H9 (cell line): ENCODE results near the gene TMEM174. TPM values are rescaled to one million over a fixed set of nuclear protein-coding genes. Genes with fewer than 3 reads are reported as not detected.

Experiments used
- DNase-seq: peaks from one replicate; pipeline ENCODE4 v3.0.0-alpha.2; 2017
- H2AFZ ChIP-seq: one replicate; pipeline ENCODE4 v1.6.1; 2013; ENCODE audit warnings: mild to moderate bottlenecking, low read length, control low read depth, moderate library complexity
- H2AK5ac ChIP-seq: 2 replicates; pipeline ENCODE4 v1.6.1; 2013; ENCODE audit warnings: low read length, control low read depth, mixed read lengths; ENCODE audit not compliant: insufficient read length
- H2BK120ac ChIP-seq: one replicate; pipeline ENCODE4 v1.6.1; 2013; ENCODE audit warnings: low read depth, mild to moderate bottlenecking, low read length, control low read depth, inconsistent platforms; ENCODE audit not compliant: poor library complexity, severe bottlenecking
- H2BK12ac ChIP-seq: 2 replicates; pipeline ENCODE4 v1.6.1; 2013; ENCODE audit warnings: low read length, control low read depth, mixed read lengths, low read depth; ENCODE audit not compliant: insufficient read length
- H2BK15ac ChIP-seq: 2 replicates; pipeline ENCODE4 v1.6.1; 2013; ENCODE audit warnings: low read depth, low read length, control low read depth
- H2BK20ac ChIP-seq: one replicate; pipeline ENCODE4 v1.6.1; 2013; ENCODE audit warnings: low read depth, mild to moderate bottlenecking, low read length, control low read depth, inconsistent platforms; ENCODE audit not compliant: poor library complexity, severe bottlenecking
- H2BK5ac ChIP-seq: 2 replicates; pipeline ENCODE4 v1.6.1; 2013; ENCODE audit warnings: low read length, control low read depth, mixed read lengths; ENCODE audit not compliant: insufficient read length
- H3K14ac ChIP-seq: 2 replicates; pipeline ENCODE4 v1.6.1; 2013; ENCODE audit warnings: low read length, control low read depth; ENCODE audit not compliant: insufficient read depth
- H3K18ac ChIP-seq: 2 replicates; pipeline ENCODE4 v1.6.1; 2013; ENCODE audit warnings: low read depth, mild to moderate bottlenecking, mixed read lengths, low read length, control low read depth; ENCODE audit not compliant: insufficient read length
- H3K23ac ChIP-seq: 2 replicates; pipeline ENCODE4 v1.6.1; 2013; ENCODE audit warnings: low read length, control low read depth, mixed read lengths, low read depth; ENCODE audit not compliant: insufficient read length
- H3K23me2 ChIP-seq: 2 replicates; pipeline ENCODE4 v1.6.1; 2013; ENCODE audit warnings: low read depth, mild to moderate bottlenecking, mixed read lengths, low read length, control low read depth; ENCODE audit not compliant: insufficient read length, poor library complexity, severe bottlenecking
- H3K27ac ChIP-seq: 2 replicates; pipeline ENCODE4 v1.5.1; 2013; ENCODE audit warnings: low read length, control low read depth, mixed read lengths, low read depth; ENCODE audit not compliant: insufficient read length
- H3K27me3 ChIP-seq: 2 replicates; pipeline ENCODE4 v1.6.1; 2013; ENCODE audit warnings: low read length, control low read depth, inconsistent platforms; ENCODE audit not compliant: insufficient read depth
- H3K4ac ChIP-seq: 2 replicates; pipeline ENCODE4 v1.6.1; 2013; ENCODE audit warnings: low read depth, mild to moderate bottlenecking, control low read depth, inconsistent platforms, low read length, moderate library complexity
- H3K4me1 ChIP-seq: 2 replicates; pipeline ENCODE4 v1.6.1; 2013; ENCODE audit warnings: low read length, control low read depth, inconsistent platforms; ENCODE audit not compliant: insufficient read depth
- H3K4me2 ChIP-seq: 2 replicates; pipeline ENCODE4 v1.6.1; 2013; ENCODE audit warnings: low read length, control low read depth, mixed read lengths; ENCODE audit not compliant: insufficient read length, insufficient read depth
- H3K56ac ChIP-seq: 2 replicates; pipeline ENCODE4 v1.6.1; 2013; ENCODE audit warnings: low read depth, mild to moderate bottlenecking, mixed read lengths, low read length, control low read depth; ENCODE audit not compliant: insufficient read length
- H3K79me1 ChIP-seq: 2 replicates; pipeline ENCODE4 v1.6.1; 2013; ENCODE audit warnings: low read depth, mild to moderate bottlenecking, moderate library complexity, low read length, control low read depth, inconsistent platforms; ENCODE audit not compliant: insufficient read depth, poor library complexity, severe bottlenecking
- H3K79me2 ChIP-seq: 2 replicates; pipeline ENCODE4 v1.6.1; 2013; ENCODE audit warnings: low read length, control low read depth, inconsistent platforms; ENCODE audit not compliant: insufficient read depth
- H3K9ac ChIP-seq: 2 replicates; pipeline ENCODE4 v1.6.1; 2013; ENCODE audit warnings: low read length, control low read depth, mixed read lengths; ENCODE audit not compliant: insufficient read length; ENCODE audit errors: extremely low read depth
- H3K9me3 ChIP-seq: one replicate; pipeline ENCODE4 v1.6.1; 2013; ENCODE audit warnings: low read depth, low read length, inconsistent platforms; ENCODE audit not compliant: control insufficient read depth
- H3T11ph ChIP-seq: one replicate; pipeline ENCODE4 v1.6.1; 2013; ENCODE audit warnings: mild to moderate bottlenecking, low read length, control low read depth, inconsistent platforms
- H4K20me1 ChIP-seq: one replicate; pipeline ENCODE4 v1.6.1; 2013; ENCODE audit not compliant: control insufficient read depth, insufficient read length, insufficient read depth
- H4K5ac ChIP-seq: 2 replicates; pipeline ENCODE4 v1.6.1; 2013; ENCODE audit warnings: low read depth, mild to moderate bottlenecking, mixed read lengths, low read length, control low read depth; ENCODE audit not compliant: insufficient read length
- H4K8ac ChIP-seq: replicated peaks from 2 replicates; pipeline ENCODE4 v1.6.1; 2013; ENCODE audit warnings: low read length, control low read depth, mixed read lengths, low read depth; ENCODE audit not compliant: insufficient read length
- H4K91ac ChIP-seq: 2 replicates; pipeline ENCODE4 v1.6.1; 2013; ENCODE audit warnings: low read depth, mild to moderate bottlenecking, moderate library complexity, mixed read lengths, low read length, control low read depth; ENCODE audit not compliant: insufficient read length
- H3K27ac Mint-ChIP-seq, 3 experiments: 2 replicates in 2 of 3; 3 replicates in 1 of 3; pipeline ENCODE4 v1.8.0; 2020 to 2021; ENCODE audit warnings: mixed read lengths in 3 of 3, mild to moderate bottlenecking in 1 of 3, moderate library complexity in 1 of 3
- H3K27me3 Mint-ChIP-seq: 2 replicates; pipeline ENCODE4 v1.8.0; 2021; ENCODE audit warnings: low read depth, mild to moderate bottlenecking, moderate library complexity, mixed read lengths
- H3K36me3 Mint-ChIP-seq, 3 experiments: 2 replicates in 2 of 3; 3 replicates in 1 of 3; pipeline ENCODE4 v1.8.0; 2020 to 2021; ENCODE audit warnings: low read depth in 3 of 3, mixed read lengths in 3 of 3; ENCODE audit not compliant: insufficient read depth in 1 of 3
- H3K4me1 Mint-ChIP-seq, 2 experiments: 2 replicates each; pipeline ENCODE4 v1.8.0; 2020; ENCODE audit warnings: mixed read lengths in 2 of 2
- H3K4me3 Mint-ChIP-seq, 2 experiments: 2 replicates in 1 of 2; 3 replicates in 1 of 2; pipeline ENCODE4 v1.8.0; 2020 to 2021; ENCODE audit warnings: mild to moderate bottlenecking in 2 of 2, mixed read lengths in 2 of 2, moderate library complexity in 1 of 2
- H3K9me3 Mint-ChIP-seq, 2 experiments: 2 replicates in 1 of 2; 3 replicates in 1 of 2; pipeline ENCODE4 v1.8.0; 2020; ENCODE audit warnings: mild to moderate bottlenecking in 2 of 2, mixed read lengths in 2 of 2, moderate library complexity in 1 of 2
- WGBS: extraction: QIAGEN DNeasy Blood & Tissue Kit; methylation state at CpG from one replicate; pipeline ENCODE4 v1.1.7; 2013; ENCODE audit warnings: missing lambda C conversion rate, low lambda C conversion rate, mixed read lengths; ENCODE audit not compliant: insufficient read length; ENCODE audit errors: extremely low coverage; 5-methylcytosine and 5-hydroxymethylcytosine counted together
- total RNA-seq: library from RNA; stranded (reverse); gene quantifications from 2 replicates; pipeline ENCODE4 v1.2.1, GENCODE V29; 2021
- TF ChIP-seq, protein P1 (sequence below): fragments of 200-600 bp; sonication (generic); conservative IDR thresholded peaks from 3 replicates; pipeline ENCODE4 v1.8.0; 2021; ENCODE audit warnings: antibody characterized with exemption, mild to moderate bottlenecking

TMEM174 gene
- total RNA-seq, 1 experiment from 2014 or later = not detected

GRCh38 chr5:73174100-73174815, 1.3 kb downstream of the TMEM174 start:
- Histone ChIP-seq H2BK20ac (no peak overlapping the region), H4K20me1 (no peaks in the 10 kb centered on the region), H3K14ac (no peak overlapping the region), H3K4me1 (0 out of 2 replicates have a peak, but pooled peaks cover 3% of the 10 kb centered on the region), H2AFZ (no peak overlapping the region), H2BK12ac (no peak overlapping the region), H3K23me2 (no peaks in the 10 kb centered on the region), H3K27ac (no peak overlapping the region), H3K9ac (no peak overlapping the region), H3K79me2 (no peaks in the 10 kb centered on the region), H2AK5ac (no peak overlapping the region), H3K18ac (no peak overlapping the region), H3T11ph (no peak overlapping the region), H2BK5ac (no peak overlapping the region), H3K4ac (no peak overlapping the region), H2BK120ac (no peak overlapping the region), H3K23ac (no peak overlapping the region), H2BK15ac (no peak overlapping the region), H4K91ac (no peak overlapping the region), H4K5ac (no peak overlapping the region), H3K9me3 (no peaks in the 10 kb centered on the region), H3K4me2 (no peak overlapping the region), H3K79me1 (no peaks in the 10 kb centered on the region), H3K56ac (no peak overlapping the region), H4K8ac (no peak overlapping the region), H3K27me3 (no peaks in the 10 kb centered on the region)
- H3K4me3 Mint-ChIP-seq = no peak overlapping the region
- no peaks in the 10 kb centered on the region; a peak in 1 of 5 replicates for H3K9me3 Mint-ChIP-seq
- H3K36me3 Mint-ChIP-seq = no peaks in the 10 kb centered on the region
- WGBS = no CpG with 5 or more reads among the region's 8 CpGs
- no peak overlapping the region for H3K27ac Mint-ChIP-seq
- H3K27me3 Mint-ChIP-seq = no peaks in the 10 kb centered on the region; the same call in 1 of the 2 replicates
- TF ChIP-seq, protein P1, sequence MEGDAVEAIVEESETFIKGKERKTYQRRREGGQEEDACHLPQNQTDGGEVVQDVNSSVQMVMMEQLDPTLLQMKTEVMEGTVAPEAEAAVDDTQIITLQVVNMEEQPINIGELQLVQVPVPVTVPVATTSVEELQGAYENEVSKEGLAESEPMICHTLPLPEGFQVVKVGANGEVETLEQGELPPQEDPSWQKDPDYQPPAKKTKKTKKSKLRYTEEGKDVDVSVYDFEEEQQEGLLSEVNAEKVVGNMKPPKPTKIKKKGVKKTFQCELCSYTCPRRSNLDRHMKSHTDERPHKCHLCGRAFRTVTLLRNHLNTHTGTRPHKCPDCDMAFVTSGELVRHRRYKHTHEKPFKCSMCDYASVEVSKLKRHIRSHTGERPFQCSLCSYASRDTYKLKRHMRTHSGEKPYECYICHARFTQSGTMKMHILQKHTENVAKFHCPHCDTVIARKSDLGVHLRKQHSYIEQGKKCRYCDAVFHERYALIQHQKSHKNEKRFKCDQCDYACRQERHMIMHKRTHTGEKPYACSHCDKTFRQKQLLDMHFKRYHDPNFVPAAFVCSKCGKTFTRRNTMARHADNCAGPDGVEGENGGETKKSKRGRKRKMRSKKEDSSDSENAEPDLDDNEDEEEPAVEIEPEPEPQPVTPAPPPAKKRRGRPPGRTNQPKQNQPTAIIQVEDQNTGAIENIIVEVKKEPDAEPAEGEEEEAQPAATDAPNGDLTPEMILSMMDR = no peak
- no peak for DNase-seq
- H3K4me1 Mint-ChIP-seq = peaks cover 6 to 18% of the 10 kb centered on the region in 2 experiments
